GM19035 (cell line): ENCODE results near the gene CYP8B1.

Experiments used
- ATAC-seq: cut with Tn5 transposase; IDR thresholded peaks from one replicate; pipeline ENCODE4 v1.9.1; 2021; ENCODE audit not compliant: unreplicated experiment

The CYP8B1 gene

GRCh38 chr3:42875325-42876151, at the start of gene CYP8B1:
TSS of gene CYP8B1 (minus strand) at chr3:42875879. CDS start at chr3:42875816, 63 bp downstream.
- ATAC-seq: no peak

GRCh38 chr3:42923606-42924005, 47.9 kb upstream of the CYP8B1 start:
- ATAC-seq: no peak

GRCh38 chr3:42914771-42915515, 39.3 kb upstream of the CYP8B1 start:
- no peak for ATAC-seq

- ATAC-seq: no peak
Measured at GRCh38 chr3:42911551-42911950, 35.9 kb upstream of the CYP8B1 start.

- no peak for ATAC-seq
Measured at GRCh38 chr3:42908675-42909074, 33.0 kb upstream of the CYP8B1 start.

- ATAC-seq: no peak
Measured at GRCh38 chr3:42906848-42907183, 31.1 kb upstream of the CYP8B1 start.

GRCh38 chr3:42906070-42906847, 30.6 kb upstream of the CYP8B1 start, which contains the start of gene ZNF662:
TSS of gene ZNF662 (plus strand) at chr3:42906142. CDS start at chr3:42908115, 1,973 bp downstream.
- no peak for ATAC-seq

GRCh38 chr3:42905740-42906069, 30.0 kb upstream of the CYP8B1 start:
- ATAC-seq: no peak

- no peak for ATAC-seq
Measured at GRCh38 chr3:42904076-42904475, 28.4 kb upstream of the CYP8B1 start.

GRCh38 chr3:42902257-42902656, 26.6 kb upstream of the CYP8B1 start:
- ATAC-seq: no peak

- ATAC-seq: no peak
Measured at GRCh38 chr3:42901073-42901415, 25.4 kb upstream of the CYP8B1 start.

- no peak for ATAC-seq
Measured at GRCh38 chr3:42900226-42901072, 24.8 kb upstream of the CYP8B1 start.

GRCh38 chr3:42898896-42899675, 23.4 kb upstream of the CYP8B1 start:
- ATAC-seq: no peak

GRCh38 chr3:42895580-42895868, 19.8 kb upstream of the CYP8B1 start:
- ATAC-seq: no peak

- ATAC-seq: no peak
Measured at GRCh38 chr3:42894698-42895579, 19.3 kb upstream of the CYP8B1 start.

- ATAC-seq: no peak
Measured at GRCh38 chr3:42892807-42893206, 17.1 kb upstream of the CYP8B1 start.

- ATAC-seq: no peak
Measured at GRCh38 chr3:42892169-42892568, 16.5 kb upstream of the CYP8B1 start.

- ATAC-seq: no peak
Measured at GRCh38 chr3:42891042-42891441, 15.4 kb upstream of the CYP8B1 start.

- ATAC-seq: no peak
Measured at GRCh38 chr3:42887084-42887483, 11.4 kb upstream of the CYP8B1 start.
